ENCODE data around the gene MUC20. TPM values are rescaled to one million over a fixed set of nuclear protein-coding genes. Genes with fewer than 3 reads are reported as not detected.

MUC20 gene
- total and polyA plus RNA-seq, 2 experiments from 2014 or later: 0.29 TPM; not detected in 1

- ATAC-seq (no peak), DNase-seq (ENCODE audit: low spot score) (no peak)
- Histone ChIP-seq H3K79me2 (replicated peaks; ENCODE audit: insufficient read depth) (no peaks in the 10 kb centered on the region), H3K36me3 (ENCODE audit: insufficient read depth) (no peaks in the 10 kb centered on the region), H3K27me3 (ENCODE audit: insufficient read depth) (peaks cover 13% of the 10 kb centered on the region), H3K4me2 (no peak overlapping the region), H3F3A (replicated peaks; ENCODE audit: low read depth) (no peaks in the 10 kb centered on the region), H3K27ac (ENCODE audit: low read depth) (no peak overlapping the region), H3K9me2 (ENCODE audit: insufficient read depth) (no peaks in the 10 kb centered on the region), H3K4me1 (ENCODE audit: insufficient read depth) (no peaks in the 10 kb centered on the region), H3K4me3 (no peak overlapping the region), H2AFZ (no peak overlapping the region), H4K20me1 (replicated peaks; ENCODE audit: insufficient read depth) (no peaks in the 10 kb centered on the region)
- Mint-ChIP-seq H3K9me3 (peaks cover 8% of the 10 kb centered on the region), H3K27me3 (ENCODE audit: insufficient read depth, low read depth, poor library complexity) (peaks cover 28% of the 10 kb centered on the region), H3K27ac (no peak overlapping the region), H3K4me1 (peaks cover 9% of the 10 kb centered on the region), H3K4me3 (no peak overlapping the region), H3K36me3 (ENCODE audit: low read depth) (peaks cover 3% of the 10 kb centered on the region; the same call in 2 of the 3 replicates)
- no peak for TF ChIP-seq EZH2 (IDR thresholded peaks at IDR 0.05; ENCODE audit: low read depth, unreplicated experiment)
- no peak for TF ChIP-seq JUNB (IDR thresholded peaks at IDR 0.05; ENCODE audit: unreplicated experiment)
- no peak for TF ChIP-seq CREB1 (CRISPR knock-in tag; IDR thresholded peaks at IDR 0.05; ENCODE audit: low read depth)
- no peak for TF ChIP-seq ZNF462 (CRISPR knock-in tag; IDR thresholded peaks at IDR 0.05)
- TF ChIP-seq EZH2phosphoT487 (IDR thresholded peaks at IDR 0.05; ENCODE audit: unreplicated experiment): no peak
- no peak for TF ChIP-seq STAT1 (IDR thresholded peaks at IDR 0.05; ENCODE audit: unreplicated experiment)
- no peak for TF ChIP-seq POLR2AphosphoS5 (IDR thresholded peaks at IDR 0.05; ENCODE audit: low read depth)
- TF ChIP-seq CTCF (conservative IDR thresholded peaks at IDR 0.05; ENCODE audit: low read depth in 2 of 2): no peak
- no peak for TF ChIP-seq ZNF114 (CRISPR knock-in tag; IDR thresholded peaks at IDR 0.05)
- no peak for TF ChIP-seq NANOG (IDR thresholded peaks at IDR 0.05; ENCODE audit: borderline replicate concordance)
- TF ChIP-seq REST (IDR thresholded peaks at IDR 0.05; ENCODE audit: unreplicated experiment): no peak
- TF ChIP-seq ZNF331 (CRISPR knock-in tag; IDR thresholded peaks at IDR 0.05; ENCODE audit: low read depth): no peak
- no peak for TF ChIP-seq ETS1 (IDR thresholded peaks at IDR 0.05)
Measured at GRCh38 chr3:195750797-195751520, 30.2 kb downstream of the MUC20 start.
